Renal cortex interstitium (tissue), 11 donors: ENCODE measurements around the gene TSPAN14. TPM values are rescaled to one million over a fixed set of nuclear protein-coding genes. Genes with fewer than 3 reads are reported as not detected.
"Not testable (repeated sequence)": the region's sequence is repeated elsewhere in the genome, so short reads cannot be mapped to it uniquely, and the experiment has no call there.

ENCODE experiments used
- DNase-seq, 11 donors: peaks; one replicate each; pipeline ENCODE4 v3.0.0-alpha.2; 2013; ENCODE audit warnings: low read depth in 9 of 11, low spot score in 4 of 11; ENCODE audit errors: extremely low read depth in 1 of 11
- polyA plus RNA-seq, 3 donors: library from polyadenylated mRNA; unstranded; fragments of 120-200 nt; gene quantifications; one replicate each; pipeline ENCODE4 v1.2.1, GENCODE V29; 2013; ENCODE audit not compliant: insufficient read length in 3 of 3

TSPAN14 gene
- polyA plus RNA-seq, 3 donors, result 82.4 to 93.3 (median 86.6) TPM

DNA sequence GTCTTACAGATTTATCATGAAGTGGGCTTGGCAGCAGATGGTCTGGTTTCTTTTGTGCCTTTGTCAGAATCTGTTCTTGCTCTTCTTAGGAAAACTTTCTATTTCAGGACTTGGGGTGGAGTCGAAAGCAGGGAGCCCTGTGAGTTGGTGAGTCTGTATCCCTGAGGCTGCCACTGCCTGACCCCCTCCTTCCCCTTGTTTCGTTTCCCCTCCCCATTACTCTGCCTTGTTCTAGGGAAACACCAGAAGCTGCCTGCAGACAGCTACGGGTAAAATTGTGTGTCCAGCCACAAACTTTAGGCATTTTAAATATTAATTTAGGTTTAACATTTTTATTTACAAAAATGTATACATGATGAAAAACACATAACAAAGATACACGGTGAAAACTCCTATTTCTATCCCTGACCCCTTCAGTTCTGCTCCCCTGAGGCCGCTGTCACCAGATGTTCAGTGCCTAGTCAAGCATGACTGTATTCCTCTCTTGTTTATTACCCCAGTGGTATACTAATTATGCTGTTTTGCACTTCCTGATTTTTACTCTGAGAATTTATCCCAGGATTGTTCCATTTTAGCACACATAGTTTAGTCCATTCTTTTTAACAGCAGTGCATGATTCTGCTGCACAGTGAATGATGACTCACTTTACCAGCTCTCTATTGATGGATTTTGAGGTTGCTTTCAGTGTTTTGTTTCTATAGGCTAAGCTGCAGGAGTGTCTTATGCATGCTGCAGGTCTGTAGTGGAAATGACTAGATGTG lies 9.1 kb downstream of the TSPAN14 start:
- DNase-seq, result no peak

DNA sequence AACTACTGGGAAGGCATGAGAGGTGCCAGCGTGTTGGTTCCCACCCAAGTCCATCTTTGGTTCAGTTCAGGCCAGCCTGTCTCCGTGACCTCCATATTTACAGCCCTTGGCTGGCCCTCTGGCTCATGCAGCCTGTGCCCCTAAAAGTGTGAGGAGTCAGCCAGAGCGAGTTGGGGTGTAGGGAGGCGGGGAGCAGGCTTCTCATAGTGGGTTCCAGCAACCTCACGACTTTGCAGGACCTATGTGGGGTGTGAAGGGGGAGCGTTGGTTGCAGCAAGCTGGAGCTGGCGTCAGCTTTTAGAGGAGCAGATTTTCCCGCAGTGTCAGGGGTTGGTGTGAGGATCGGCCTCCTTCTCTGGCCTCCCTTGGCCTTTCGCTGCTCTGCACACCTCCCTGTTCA lies 9.8 kb downstream of the TSPAN14 start:
- DNase-seq, result no peak

DNA sequence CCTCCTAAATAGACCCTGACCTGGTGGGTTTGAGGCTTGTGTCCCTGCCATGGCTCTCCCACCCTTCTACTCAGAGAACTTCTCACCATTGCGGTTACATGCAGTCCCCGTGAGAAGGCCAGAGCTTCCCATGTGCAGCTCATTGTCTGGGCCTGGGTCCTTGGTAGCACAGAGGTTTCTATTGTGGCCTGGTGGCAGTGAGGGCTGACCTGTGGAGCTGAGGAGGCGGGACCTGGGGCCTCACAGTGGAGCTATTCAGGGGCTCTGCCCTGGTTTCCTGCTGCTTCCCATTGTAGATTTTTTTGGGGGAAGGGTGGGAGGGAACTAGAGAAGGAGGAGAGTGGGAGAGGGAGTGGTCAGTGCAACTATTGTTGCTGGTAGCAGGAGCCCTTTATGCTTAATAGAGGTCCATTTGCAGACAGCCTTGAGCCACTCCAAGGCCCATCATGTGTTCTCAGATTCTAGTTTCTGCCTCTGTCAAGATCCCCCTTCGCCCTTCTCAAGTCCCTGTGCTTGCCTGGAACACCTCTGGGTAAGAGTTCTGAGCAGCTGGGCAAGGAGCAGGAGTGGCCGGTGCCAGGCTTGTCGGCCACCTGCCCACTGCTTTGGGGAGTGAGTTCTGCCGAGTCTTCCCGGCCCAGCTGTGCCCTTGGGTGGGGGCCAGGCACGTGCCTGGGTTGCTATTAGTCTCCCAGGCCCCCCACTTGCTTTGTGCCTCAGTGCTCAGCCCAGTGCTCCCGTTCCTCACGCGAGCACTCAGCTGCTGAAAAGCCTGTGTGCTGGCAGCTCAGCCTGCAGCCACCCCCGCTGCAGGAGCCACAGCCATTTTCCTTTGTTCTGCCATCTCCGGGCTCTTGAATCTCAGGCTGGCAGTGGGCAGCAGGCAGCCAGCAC lies 10.7 kb downstream of the TSPAN14 start:
- DNase-seq, result no peak

DNA sequence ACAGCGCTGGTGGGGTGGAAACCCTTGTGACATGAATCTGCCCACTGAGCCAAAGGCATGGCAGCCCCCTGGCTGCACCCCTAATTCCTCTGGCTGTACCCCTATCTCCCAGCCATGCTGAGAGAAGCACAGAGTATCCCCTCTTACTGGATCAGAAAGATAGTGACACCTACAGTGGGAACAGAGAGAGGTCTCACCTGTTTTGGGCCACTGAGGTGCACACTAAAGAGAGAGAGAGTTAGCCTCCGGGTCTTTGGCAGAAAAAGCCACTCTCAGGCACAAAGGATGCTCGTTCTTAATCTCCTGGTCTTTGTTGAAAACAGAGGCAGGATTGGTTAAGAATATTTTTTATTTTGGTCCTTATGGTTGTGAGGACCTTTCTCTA lies 11.3 kb downstream of the TSPAN14 start:
- DNase-seq, result no peak

DNA sequence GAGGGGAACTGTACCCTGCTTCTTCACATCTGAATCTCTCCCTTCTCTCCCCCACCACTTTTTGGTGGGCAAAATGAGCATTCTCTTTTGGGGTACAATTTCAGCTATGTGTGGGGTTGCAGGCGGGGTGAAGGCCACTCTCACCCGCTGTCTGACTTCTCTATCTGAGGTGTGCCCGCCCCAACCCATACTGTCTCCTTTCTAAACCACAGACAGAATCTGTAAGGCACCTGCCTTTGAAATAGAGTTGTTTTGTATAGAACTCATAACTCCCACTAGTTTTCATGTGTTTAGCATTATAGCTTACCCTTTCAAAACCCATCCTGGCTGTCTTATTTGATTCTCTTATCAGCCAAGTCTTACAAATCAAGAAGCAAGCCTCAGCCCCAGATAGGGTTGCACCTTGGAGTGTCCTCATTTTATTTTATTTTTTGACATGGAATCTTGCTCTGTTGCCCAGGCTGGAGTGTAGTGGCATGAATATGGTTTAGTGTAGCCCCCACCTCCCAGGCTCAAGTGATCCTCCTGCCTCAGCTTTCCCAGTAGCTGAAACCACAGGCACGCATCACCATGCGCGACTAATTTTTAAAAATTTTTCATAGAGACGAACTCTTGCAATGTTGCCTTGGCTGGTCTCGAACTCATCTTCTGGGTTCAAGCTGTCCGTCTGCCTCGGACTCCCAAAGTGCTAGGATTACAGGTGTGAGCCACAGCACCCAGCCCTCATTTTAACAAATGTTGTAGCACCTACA lies 11.9 kb downstream of the TSPAN14 start:
- DNase-seq, result no peak

DNA sequence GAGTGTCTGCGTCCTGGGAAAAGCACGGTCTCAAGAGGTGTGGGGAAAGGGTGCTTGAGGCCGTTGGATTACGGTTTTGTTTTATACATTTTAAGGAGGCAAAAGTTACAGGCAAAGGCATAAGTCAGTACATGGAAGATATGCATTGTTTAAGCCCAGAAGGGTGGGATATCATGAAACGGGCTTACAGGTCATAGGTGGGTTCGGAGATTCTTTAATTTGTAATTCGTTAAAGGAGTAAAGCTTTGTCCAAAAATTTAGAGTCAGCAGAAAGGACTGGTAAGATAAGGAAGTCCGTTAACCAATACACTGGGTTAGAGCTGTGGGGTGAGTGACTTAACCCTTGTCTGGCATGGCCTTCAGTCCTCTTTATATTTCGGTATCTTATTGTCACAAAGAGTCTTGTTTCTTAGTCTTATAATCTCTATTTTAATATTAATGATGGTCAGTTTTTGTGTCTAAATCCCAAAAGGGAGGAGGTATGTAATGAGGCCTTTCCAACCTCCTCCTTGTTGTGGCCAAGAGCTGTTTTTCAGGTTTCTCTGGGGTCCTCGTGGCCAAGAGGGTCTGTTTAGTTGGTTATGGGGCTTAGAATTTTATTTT lies 12.7 kb downstream of the TSPAN14 start:
- DNase-seq, result no peak

DNA sequence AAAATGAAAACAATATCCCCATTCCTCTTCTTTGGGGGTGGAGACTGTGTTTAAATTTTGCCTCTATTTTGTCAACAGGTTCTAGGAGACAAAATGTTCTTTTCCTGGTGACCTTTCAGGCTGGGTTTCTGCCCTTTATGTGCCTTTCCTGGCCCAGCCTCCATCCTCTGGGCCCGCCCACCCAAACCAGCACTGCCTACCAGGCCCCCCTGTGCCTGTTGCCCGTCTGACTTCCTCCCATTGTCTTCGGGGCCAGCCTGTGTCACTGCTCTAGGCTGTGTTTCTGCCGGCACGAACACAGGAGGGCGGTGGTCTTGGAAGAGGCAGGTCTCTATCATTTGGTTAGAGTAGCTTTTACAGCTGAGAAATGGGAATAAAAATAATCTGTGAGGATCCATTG lies 13.9 kb downstream of the TSPAN14 start:
- DNase-seq, result no peak

DNA sequence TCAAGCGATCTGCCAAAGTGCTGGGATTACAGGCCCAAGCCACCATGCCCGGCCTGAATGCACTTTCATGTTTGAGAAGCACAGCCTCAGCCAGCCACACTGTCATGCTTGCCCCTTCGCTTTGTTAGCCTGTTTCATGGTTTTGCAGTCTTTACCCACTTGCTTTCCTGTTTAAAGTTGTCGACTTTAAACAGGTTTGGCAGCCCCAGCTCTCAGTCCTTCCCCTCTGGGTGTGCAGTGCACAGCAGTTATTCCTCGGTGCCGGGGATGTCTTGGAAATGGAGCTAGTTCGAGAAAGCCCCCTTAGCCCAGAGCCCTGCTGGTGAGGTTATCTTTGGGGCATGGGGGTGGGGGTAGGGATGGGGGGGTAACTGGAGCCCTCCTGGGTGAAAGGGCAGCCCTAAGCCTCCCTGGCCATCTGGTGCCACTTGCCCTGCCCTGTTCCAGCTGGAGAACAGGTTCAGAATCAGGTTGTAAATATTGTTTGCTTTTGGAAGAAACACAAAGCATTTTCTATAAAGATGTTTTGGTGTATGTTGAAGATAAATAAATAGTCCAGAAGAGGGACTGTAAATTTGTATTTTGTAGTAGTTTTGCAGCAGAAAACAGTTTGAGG lies 14.8 kb downstream of the TSPAN14 start:
- no peak for DNase-seq

DNA sequence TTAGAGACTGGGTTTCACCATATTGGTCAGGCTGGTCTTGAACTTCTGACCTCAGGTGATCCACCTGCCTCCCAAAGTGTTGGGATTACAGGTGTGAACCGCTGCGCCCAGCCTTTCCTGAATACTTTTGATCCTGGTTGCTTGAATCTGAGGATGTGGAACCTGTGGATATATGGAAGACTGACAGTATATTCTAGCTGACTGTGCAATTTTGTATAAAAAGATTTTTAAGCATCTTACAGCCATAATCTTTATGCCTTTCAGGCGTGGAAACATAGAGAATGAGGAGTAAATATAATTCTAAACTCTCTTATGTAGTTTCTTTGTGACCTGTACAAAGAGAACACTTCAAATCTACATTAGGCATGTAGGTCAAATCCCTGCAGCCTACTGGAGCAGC lies 16.2 kb downstream of the TSPAN14 start:
- DNase-seq, result no peak

DNA sequence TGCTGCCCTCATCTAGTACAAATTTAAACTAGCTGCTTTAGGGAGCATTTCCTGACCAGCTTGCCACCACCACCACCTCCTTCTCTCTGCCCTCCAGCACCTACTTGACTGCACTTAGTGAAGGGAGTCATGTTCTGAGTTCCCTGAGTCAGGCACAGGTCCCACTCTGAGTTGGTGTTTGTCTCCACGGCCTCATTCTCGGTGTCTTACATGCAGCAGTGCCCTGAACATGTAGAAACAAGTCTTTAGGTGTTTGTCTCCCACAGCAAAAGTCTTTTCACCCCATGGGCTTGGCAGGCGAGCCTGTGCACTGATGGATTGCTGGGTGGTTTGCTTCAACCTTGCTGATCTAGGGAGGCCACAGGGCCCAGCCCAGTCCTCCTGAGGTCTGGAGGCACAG lies 16.9 kb downstream of the TSPAN14 start:
- DNase-seq, result no peak

DNA sequence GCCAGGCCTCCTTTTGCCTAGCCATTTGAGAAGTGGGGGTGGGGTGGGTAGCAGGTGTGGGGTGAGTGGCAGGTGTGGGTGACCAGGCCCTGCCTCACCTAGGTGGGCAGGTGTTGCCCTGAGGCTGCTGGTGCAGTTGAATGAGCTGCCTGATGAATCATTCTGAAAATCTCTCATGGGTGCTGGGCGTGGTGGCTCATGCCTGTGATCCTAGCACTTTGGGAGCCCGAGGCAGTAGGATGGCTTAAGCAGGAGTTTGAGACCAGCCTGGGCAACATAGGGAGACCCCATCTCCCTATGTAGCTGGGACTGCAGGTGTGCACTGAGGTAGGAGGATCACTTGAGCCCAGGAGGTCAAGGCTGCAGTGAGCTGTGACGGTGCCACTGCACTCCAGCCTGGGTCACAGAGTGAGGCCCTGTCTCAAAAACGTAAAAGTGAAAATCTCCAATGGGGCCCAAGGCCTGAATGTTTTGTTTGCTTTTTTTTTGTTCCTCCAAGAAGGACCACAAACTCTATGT lies 17.7 kb downstream of the TSPAN14 start:
- DNase-seq, result no peak

DNA sequence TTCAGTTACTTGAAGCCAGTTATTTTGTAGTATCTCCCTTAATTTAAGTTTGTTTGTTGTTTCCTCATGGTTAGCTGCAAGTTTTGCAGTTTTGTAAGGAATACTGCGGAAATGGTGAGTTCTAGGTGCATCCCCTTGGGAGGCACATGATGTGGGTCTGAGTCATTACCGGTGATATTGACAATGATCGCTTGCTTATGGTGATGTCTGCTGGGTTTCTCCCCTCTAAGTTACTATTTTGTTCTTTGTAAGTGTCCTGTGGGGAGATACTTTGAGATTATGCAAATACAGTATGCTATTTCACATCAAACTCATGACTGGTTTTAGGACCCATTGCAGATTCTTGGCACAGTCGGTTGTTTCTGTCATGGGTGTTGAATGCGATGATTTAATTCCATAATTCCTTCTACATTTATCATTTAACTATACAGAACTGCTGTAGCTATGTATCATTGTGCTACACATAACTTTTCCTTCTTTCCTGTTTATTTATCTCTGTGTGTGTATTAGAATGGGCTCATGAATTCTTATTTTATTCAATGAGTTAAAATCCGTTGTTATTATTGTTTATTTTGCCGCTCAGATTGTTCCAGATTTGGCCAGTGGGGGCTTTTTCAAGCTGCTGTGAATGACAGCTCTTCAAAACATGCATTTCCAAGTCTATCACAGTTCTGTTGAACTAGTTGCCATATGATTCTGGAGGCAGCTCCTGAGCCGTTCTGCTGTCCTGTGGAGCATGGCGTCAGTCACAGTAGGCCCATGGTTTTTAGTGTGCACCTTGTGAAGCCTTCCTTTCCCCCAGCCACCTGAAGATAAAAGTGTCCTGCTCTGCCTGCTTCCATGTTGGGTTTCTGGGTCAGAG lies 18.4 kb downstream of the TSPAN14 start:
- no peak for DNase-seq

DNA sequence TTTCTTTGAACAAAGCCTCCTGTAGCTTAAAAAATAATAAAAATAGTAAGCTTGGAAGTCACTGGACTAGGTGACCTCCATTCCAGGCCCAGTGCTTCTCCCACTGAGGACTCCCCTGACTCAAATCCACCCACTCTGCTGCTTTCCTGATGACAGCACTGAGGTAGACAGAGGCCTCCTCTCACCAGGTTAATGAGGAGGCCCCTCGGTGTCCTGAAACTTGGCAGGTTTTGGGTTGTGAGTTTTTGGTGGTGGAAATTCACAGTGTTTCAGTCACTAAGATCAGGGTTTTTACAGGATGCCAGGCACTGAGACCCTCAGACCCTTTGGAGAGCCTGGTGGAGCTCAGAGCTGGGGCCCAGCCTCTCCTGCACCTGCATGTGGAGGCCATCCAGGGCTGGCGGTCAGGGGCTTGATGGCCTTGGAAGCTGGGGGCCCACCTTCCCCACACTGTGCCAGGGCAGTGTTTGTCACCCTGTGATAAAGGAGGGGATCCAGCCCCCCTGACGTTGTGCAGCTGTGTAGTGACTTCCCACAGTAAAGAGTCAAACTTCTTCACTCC lies 19.1 kb downstream of the TSPAN14 start:
- DNase-seq, result no peak

DNA sequence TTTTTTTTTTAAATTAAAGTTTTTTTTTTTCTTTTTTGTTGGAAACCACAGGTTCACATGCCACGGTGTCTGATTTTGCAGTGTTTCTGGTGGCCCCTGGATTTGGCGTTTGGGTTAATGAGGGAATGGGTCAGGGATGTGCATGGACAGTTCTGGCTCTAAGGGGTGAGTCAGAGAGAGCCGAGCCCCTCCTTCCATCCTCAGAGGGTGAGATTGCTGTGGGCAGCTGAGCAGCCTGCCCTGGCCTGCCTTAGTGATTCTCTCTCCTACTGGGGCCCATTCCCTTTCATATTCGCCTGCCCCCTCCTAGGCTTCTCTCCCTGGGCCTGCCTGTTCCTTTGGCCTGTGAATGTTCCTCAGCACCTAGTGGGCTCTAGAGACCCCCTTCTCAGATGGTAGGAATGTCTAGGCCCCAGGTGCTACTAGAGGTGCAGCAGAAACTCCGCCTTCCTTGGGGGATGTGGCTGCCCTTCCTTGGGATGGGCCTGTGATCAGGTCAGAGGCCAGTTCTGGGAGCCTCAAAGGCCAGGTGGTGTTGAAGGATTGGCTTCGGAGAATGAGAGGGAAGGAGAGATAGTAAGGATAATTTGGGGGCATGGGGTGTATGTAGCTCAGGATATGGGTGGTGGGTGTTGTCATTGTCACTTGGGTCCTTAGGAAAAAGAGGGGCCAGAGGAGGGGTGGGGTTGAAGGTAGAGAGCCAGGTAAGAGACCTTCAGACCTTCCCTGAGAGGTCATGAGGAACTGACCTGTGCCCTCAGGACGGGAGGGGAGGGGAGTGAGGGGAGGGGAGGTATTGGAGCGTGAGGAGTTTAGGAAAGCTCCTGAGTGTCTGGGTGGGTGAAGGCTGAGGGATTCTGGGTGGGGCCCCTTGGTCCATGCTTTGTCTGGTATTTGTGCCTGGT lies 19.8 kb downstream of the TSPAN14 start:
- no peak for DNase-seq

DNA sequence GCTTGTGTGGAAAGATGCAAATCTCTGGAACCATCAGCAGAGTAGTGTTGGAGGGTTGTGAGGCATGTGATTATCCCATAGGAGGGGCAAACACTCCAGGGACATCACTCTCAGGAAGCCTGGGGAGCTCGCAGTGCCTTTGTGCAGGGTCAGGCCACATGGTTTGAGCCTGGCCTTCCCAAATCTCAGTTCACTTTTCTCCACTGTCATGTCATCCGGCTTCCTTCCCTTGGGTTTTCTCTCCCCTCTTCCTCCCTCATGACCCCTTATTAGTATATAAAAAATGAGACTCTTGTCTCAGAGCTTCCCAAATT lies 20.4 kb downstream of the TSPAN14 start:
- DNase-seq, result no peak

DNA sequence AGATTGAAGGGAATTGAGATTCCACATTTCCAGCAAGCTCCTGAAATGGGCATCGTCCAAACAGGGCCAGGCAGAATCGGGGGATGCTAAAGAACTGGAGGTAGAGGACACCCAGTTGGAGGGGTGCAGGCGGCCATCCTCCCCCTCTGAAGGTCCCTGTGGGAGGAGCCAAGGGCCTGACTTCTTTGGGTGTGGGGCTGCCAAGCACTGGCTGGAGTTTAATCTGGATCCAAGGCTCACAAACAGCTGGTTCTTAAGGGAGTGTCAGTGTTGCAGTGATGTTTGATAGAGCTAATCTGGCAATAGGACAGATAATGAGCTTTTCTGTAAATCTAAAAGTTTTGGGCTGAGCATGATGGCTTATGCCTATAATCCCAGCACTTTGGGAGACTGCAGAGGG lies 20.8 kb downstream of the TSPAN14 start:
- DNase-seq, result no peak

DNA sequence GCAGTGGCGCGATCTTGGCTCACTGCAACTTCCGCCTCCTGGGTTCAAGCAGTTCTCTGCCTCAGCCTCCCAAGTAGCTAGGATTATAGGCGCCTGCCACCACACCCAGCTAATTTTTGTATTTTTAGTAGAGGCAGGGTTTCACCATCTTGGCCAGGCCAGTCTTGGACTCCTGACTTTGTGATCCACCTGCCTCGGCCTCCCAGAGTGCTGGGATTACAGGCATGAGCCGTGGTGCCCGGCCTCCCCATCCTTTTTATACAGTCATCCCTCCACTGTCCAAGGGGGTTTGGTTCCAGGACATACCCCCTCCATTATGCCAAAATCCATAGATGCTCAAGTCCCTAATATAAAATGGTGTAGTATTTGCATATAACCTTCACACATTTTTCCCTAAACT lies 21.5 kb downstream of the TSPAN14 start:
- not testable (repeated sequence) for DNase-seq
